Osteoblast (primary cell): ENCODE results near the gene RMI2. TPM values are rescaled to one million over a fixed set of nuclear protein-coding genes. Genes with fewer than 3 reads are reported as not detected.
A peak's percentile ranks its signal among the peaks of the same experiment; 100 is the strongest.

Experiments used
- DNase-seq: peaks from one replicate; pipeline ENCODE4 v3.0.0; 2011; ENCODE audit warnings: low spot score, mixed read lengths; ENCODE audit not compliant: insufficient read length; ENCODE audit errors: missing footprints
- H2AFZ ChIP-seq: 2 replicates; pipeline ENCODE4 v1.6.0; 2011; ENCODE audit warnings: mild to moderate bottlenecking, low read length
- H3K27ac ChIP-seq: 2 replicates; pipeline ENCODE4 v1.5.1; 2011; ENCODE audit warnings: mild to moderate bottlenecking, low read depth, low read length, moderate library complexity
- H3K27me3 ChIP-seq: 2 replicates; pipeline ENCODE4 v1.6.0; 2012; ENCODE audit warnings: mild to moderate bottlenecking, control low read depth, inconsistent platforms, low read length, moderate library complexity; ENCODE audit not compliant: insufficient read depth
- H3K36me3 ChIP-seq: 2 replicates; pipeline ENCODE4 v1.5.1; 2011; ENCODE audit warnings: mild to moderate bottlenecking, low read length, control low read depth, moderate library complexity; ENCODE audit not compliant: insufficient read depth
- H3K4me1 ChIP-seq: 2 replicates; pipeline ENCODE4 v1.5.1; 2011; ENCODE audit warnings: mild to moderate bottlenecking, low read length, control low read depth, moderate library complexity; ENCODE audit not compliant: insufficient read depth
- H3K4me2 ChIP-seq: 2 replicates; pipeline ENCODE4 v1.6.0; 2011; ENCODE audit warnings: mild to moderate bottlenecking, low read length; ENCODE audit not compliant: insufficient read depth
- H3K4me3 ChIP-seq: fragments of 200-600 bp; sonication (generic); 3 replicates; pipeline ENCODE4 v1.5.1; 2012; ENCODE audit warnings: mild to moderate bottlenecking, low read length, inconsistent platforms; ENCODE audit not compliant: insufficient read depth
- H3K79me2 ChIP-seq: 2 replicates; pipeline ENCODE4 v1.6.0; 2012; ENCODE audit warnings: mild to moderate bottlenecking, low read length, control low read depth, inconsistent platforms; ENCODE audit not compliant: insufficient read depth
- H3K9me3 ChIP-seq: 2 replicates; pipeline ENCODE4 v1.5.1; 2011; ENCODE audit warnings: low read depth, low read length, control low read depth
- H4K20me1 ChIP-seq: 2 replicates; pipeline ENCODE4 v1.6.0; 2012; ENCODE audit warnings: mild to moderate bottlenecking, low read length, control low read depth; ENCODE audit not compliant: insufficient read depth
- CTCF ChIP-seq: IDR thresholded peaks from 2 replicates; pipeline ENCODE4 v1.5.1; 2011; ENCODE audit warnings: mild to moderate bottlenecking, low read depth, low read length, moderate library complexity; ENCODE audit errors: extremely low read depth
- total RNA-seq: library from RNA; depleted of rRNA; stranded (reverse); fragments of >200 nt; gene quantifications from 2 replicates; pipeline ENCODE4 v1.2.3, GENCODE V29; 2012

Gene RMI2
- total RNA-seq, 1 donor, result 1.4 TPM

- no peaks in the 10 kb centered on the region for H3K79me2 ChIP-seq
- H3K36me3 ChIP-seq, result no peaks in the 10 kb centered on the region
- no peaks in the 10 kb centered on the region for H3K27me3 ChIP-seq
- H3K27ac ChIP-seq, result no peak overlapping the region
- peaks cover 2% of the 10 kb centered on the region for H3K4me1 ChIP-seq
- peak; percentile 76 for DNase-seq
- TF ChIP-seq CTCF, result no peak
- H2AFZ ChIP-seq, result no peak overlapping the region
- H3K4me2 ChIP-seq, result no peak overlapping the region
- no peaks in the 10 kb centered on the region for H3K9me3 ChIP-seq
- H4K20me1 ChIP-seq, result no peaks in the 10 kb centered on the region
- H3K4me3 ChIP-seq, result no peak overlapping the region
These were observed 46.9 kb downstream of the RMI2 start for GRCh38 chr16:11392041-11392581.

- Histone ChIP-seq H3K4me1 (no peaks in the 10 kb centered on the region), H3K4me3 (no peak overlapping the region), H3K4me2 (no peak overlapping the region), H2AFZ (no peak overlapping the region), H3K9me3 (no peaks in the 10 kb centered on the region), H4K20me1 (no peaks in the 10 kb centered on the region), H3K36me3 (no peaks in the 10 kb centered on the region), H3K27me3 (no peaks in the 10 kb centered on the region), H3K27ac (no peak overlapping the region), H3K79me2 (no peaks in the 10 kb centered on the region)
- TF ChIP-seq CTCF, result no peak
- DNase-seq, result peak; percentile 42
These were observed 48.1 kb downstream of the RMI2 start for GRCh38 chr16:11393366-11393765.

GRCh38 chr16:11393861-11394592, 48.8 kb downstream of the RMI2 start:
- H3K4me1 ChIP-seq, result no peaks in the 10 kb centered on the region
- DNase-seq, result peak; percentile 75

More at GRCh38 chr16:11393861-11394592, 48.8 kb downstream of the RMI2 start:
- Histone ChIP-seq H3K27ac (no peak overlapping the region), H3K4me3 (no peak overlapping the region), H3K36me3 (no peaks in the 10 kb centered on the region), H3K79me2 (no peaks in the 10 kb centered on the region), H4K20me1 (no peaks in the 10 kb centered on the region), H3K9me3 (no peaks in the 10 kb centered on the region), H2AFZ (no peak overlapping the region), H3K4me2 (no peak overlapping the region), H3K27me3 (no peaks in the 10 kb centered on the region)
- TF ChIP-seq CTCF, result no peak
